ENCODE measurements around the gene CAPN1. TPM values are rescaled to one million over a fixed set of nuclear protein-coding genes. Genes with fewer than 3 reads are reported as not detected.
"Not testable (repeated sequence)": the region's sequence is repeated elsewhere in the genome, so short reads cannot be mapped to it uniquely, and the experiment has no call there.

The CAPN1 gene
- total RNA-seq, 6 donors from 2014 or later, result 152 to 327 (median 235) TPM

DNA sequence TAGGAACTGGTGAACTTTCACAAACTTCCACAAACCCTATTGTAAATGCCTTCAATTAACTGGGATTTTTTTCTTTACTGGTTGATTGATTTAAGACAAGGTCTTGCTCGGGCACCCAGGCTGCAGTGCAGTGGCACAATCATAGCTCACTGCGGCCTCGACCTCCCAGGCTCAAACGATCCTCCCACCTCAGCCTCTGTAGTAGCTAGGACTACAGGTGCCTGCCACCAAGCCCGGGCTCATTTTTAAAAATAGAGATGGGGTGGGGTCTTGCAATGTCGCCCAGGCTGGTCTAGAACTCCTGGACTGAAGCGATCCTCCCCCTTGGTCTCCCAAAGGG lies 44.3 kb downstream of the CAPN1 start:
- TF ChIP-seq POLR2AphosphoS5 (IDR thresholded peaks at IDR 0.05) (no peak), POLR2A (IDR thresholded peaks at IDR 0.05) (no peak), EP300 (IDR thresholded peaks at IDR 0.05) (no peak)
- TF ChIP-seq, protein P1, sequence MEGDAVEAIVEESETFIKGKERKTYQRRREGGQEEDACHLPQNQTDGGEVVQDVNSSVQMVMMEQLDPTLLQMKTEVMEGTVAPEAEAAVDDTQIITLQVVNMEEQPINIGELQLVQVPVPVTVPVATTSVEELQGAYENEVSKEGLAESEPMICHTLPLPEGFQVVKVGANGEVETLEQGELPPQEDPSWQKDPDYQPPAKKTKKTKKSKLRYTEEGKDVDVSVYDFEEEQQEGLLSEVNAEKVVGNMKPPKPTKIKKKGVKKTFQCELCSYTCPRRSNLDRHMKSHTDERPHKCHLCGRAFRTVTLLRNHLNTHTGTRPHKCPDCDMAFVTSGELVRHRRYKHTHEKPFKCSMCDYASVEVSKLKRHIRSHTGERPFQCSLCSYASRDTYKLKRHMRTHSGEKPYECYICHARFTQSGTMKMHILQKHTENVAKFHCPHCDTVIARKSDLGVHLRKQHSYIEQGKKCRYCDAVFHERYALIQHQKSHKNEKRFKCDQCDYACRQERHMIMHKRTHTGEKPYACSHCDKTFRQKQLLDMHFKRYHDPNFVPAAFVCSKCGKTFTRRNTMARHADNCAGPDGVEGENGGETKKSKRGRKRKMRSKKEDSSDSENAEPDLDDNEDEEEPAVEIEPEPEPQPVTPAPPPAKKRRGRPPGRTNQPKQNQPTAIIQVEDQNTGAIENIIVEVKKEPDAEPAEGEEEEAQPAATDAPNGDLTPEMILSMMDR (IDR thresholded peaks at IDR 0.05), result no peak
- no peaks in the 10 kb centered on the region for H3K9me3 ChIP-seq
- ATAC-seq (ENCODE audit: low FRiP score in 2 of 2) (no peak), DNase-seq (no peak)
- peaks cover 17 to 37% (median 19%) of the 10 kb centered on the region in 4 donors for H3K4me1 ChIP-seq
- WGBS, 2 donors, result 48 to 59% methylated on average over 7 of the region's 7 CpGs
- H3K27me3 ChIP-seq, result no peaks in the 10 kb centered on the region
- no peaks in the 10 kb centered on the region for H3K36me3 ChIP-seq
- H3K27ac ChIP-seq, result peak overlapping the region in 1 of 4 donors; percentile 70
- peak overlapping the region in 3 of 4 donors; percentile 35 to 52 (median 49) for H3K4me3 ChIP-seq

DNA sequence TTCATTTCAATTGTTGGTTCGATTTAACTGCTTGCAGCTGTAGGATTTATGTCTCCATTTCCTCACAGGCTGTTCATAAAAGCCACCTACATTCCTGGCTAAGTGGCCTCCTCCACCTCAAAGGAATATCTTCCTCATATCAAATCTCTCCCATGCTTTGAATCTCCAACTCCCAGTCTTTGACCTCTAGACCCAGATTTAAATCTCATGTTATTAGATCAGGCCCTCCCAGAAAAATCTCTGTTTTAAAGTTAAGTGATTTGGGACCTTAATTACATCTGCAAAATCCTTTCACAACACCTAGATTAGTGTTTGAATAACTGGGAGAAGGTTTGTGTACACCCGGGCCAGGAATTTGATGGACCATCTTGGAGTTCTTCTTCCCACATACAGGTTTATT lies 46.2 kb downstream of the CAPN1 start:
- ATAC-seq (ENCODE audit: low FRiP score in 2 of 2), result no peak

DNA sequence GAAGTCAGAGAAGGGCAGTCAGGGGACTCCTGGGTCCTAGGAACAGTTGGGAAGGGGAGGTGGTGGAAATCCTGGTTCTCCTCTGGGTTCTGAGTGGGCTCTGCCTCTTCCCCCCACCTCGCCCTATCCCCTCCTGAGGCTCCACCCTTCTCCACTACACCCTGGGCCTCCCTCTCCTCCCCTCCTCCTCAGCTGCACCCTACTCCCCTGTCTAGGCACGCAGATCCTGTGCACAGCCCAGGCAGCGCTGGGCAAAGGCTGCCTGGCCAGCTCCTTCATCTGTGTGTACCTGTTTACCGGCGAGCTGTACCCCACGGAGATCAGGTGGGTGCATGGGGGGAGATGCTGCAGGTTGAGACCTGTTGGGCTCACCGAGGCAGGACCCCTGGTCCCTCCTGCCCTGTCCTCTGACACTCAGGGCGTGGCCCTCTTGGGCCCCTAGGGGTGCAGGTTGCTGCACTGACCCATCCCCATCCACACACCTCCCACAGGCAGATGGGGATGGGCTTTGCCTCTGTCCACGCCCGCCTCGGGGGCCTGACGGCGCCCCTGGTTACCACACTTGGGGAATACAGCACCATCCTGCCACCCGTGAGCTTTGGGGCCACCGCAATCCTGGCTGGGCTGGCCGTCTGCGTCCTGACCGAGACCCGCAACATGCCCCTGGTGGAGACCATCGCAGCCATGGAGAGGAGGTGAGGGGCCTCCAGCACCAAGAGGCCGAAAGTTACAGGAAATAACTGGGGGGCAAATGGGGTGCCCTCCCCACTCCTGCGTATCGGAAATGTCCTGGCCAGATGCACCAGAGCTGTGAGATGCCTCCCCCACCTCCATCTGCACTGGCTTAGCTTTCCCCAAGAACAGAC lies 54.7 kb downstream of the CAPN1 start:
- 88 to 90% methylated on average over 13 to 16 of the region's 23 CpGs for WGBS, 2 donors
- no peaks in the 10 kb centered on the region for H3K36me3 ChIP-seq
- ATAC-seq (ENCODE audit: low FRiP score in 2 of 2), result peak in 1 of 2 donors; percentile 61

More for the DNA sequence above, 46.2 kb downstream of the CAPN1 start:
- Histone ChIP-seq H3K4me1 (peaks cover 13 to 27% (median 18%) of the 10 kb centered on the region in 4 donors), H3K9me3 (no peaks in the 10 kb centered on the region), H3K36me3 (no peaks in the 10 kb centered on the region), H3K4me3 (no peak overlapping the region), H3K27ac (no peak overlapping the region), H3K27me3 (no peaks in the 10 kb centered on the region)
- no peak for DNase-seq
- TF ChIP-seq, protein P1 (IDR thresholded peaks at IDR 0.05), result no peak
- no peak for TF ChIP-seq EP300 (IDR thresholded peaks at IDR 0.05)
- no peak for TF ChIP-seq POLR2A (IDR thresholded peaks at IDR 0.05)
- TF ChIP-seq POLR2AphosphoS5 (IDR thresholded peaks at IDR 0.05), result no peak
- WGBS, 2 donors, result 80 to 82% methylated on average over 2 of the region's 2 CpGs

DNA sequence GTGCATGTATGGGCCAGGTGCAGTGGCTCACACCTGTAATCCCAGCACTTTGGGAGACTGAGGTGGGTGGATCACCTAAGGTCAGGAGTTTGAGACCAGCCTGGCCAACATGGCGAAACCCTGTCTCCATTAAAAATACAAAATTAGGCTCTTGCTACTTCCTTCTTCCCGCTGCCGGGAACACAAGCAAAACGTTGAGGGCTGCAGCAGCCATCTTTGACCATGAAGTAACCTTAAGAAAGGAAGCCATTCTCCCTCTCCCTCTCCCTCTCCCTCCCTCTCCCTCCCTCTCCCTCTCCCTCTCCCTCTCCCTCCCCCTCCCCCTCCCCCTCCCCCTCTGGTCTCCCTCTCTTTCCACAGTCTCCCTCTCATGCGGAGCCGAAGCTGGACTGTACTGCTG lies 56.6 kb downstream of the CAPN1 start:
- 63 to 75% methylated on average over 5 to 6 of the region's 6 CpGs for WGBS, 2 donors
- not testable (repeated sequence) for H3K4me3 ChIP-seq; H3K36me3 ChIP-seq; H3K27me3 ChIP-seq; H3K27ac ChIP-seq; H3K9me3 ChIP-seq; ATAC-seq (ENCODE audit: low FRiP score in 2 of 2); DNase-seq; H3K4me1 ChIP-seq

More for the DNA sequence above, 54.7 kb downstream of the CAPN1 start:
- DNase-seq, result peak in 1 of 2 donors; percentile 69
- Histone ChIP-seq H3K9me3 (no peaks in the 10 kb centered on the region), H3K27me3 (no peaks in the 10 kb centered on the region), H3K4me3 (no peak overlapping the region), H3K4me1 (no peaks in the 10 kb centered on the region), H3K27ac (no peak overlapping the region)
- TF ChIP-seq POLR2AphosphoS5 (IDR thresholded peaks at IDR 0.05) (no peak), POLR2A (IDR thresholded peaks at IDR 0.05) (no peak)
- TF ChIP-seq, protein P1 (IDR thresholded peaks at IDR 0.05), result no peak

DNA sequence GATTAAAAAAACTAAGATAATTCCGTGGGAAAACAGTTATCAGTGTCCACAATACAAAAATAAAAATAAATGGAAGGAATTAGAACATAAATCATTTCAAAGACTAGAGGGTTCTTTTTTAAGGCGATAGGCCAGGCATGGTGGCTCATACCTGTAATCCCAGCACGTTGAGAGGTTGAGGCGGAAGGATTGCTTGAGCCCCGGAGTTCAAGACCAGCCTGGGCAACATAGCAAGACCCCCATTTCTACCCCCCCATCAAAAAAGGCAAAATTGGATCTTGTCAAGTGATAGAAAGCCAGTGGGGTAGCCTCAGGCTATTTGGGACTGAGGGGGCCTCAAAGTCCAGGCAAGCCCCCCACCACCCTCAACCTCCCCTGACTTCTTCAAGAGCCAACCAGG lies 59.4 kb downstream of the CAPN1 start:
- no peak for TF ChIP-seq POLR2A (IDR thresholded peaks at IDR 0.05)
- TF ChIP-seq POLR2AphosphoS5 (IDR thresholded peaks at IDR 0.05), result no peak
- TF ChIP-seq EP300 (IDR thresholded peaks at IDR 0.05), result no peak
- TF ChIP-seq, protein P1 (IDR thresholded peaks at IDR 0.05), result no peak
- Histone ChIP-seq H3K36me3 (no peaks in the 10 kb centered on the region), H3K4me3 (no peak overlapping the region), H3K27ac (no peak overlapping the region), H3K27me3 (no peaks in the 10 kb centered on the region), H3K9me3 (no peaks in the 10 kb centered on the region), H3K4me1 (no peaks in the 10 kb centered on the region)
- ATAC-seq (ENCODE audit: low FRiP score in 2 of 2) (no peak), DNase-seq (no peak)
- 64 to 66% methylated on average over 5 of the region's 5 CpGs for WGBS, 2 donors

Measured in upper lobe of left lung (tissue), 6 donors.